Keratinocyte (primary cell): ENCODE data around the gene OVOL1. TPM values are rescaled to one million over a fixed set of nuclear protein-coding genes. Genes with fewer than 3 reads are reported as not detected.

ENCODE experiments used
- DNase-seq: peaks from one replicate; pipeline ENCODE4 v3.0.0-alpha.2; 2011; ENCODE audit warnings: low read depth, missing footprints, low spot score
- FAIRE-seq: peaks from 2 replicates; lab custom pipeline; 2011; peaks lifted over from hg19 to GRCh38; lab: Jason Lieb, UNC
- H2AFZ ChIP-seq: 2 replicates; pipeline ENCODE4 v1.6.0; 2012; ENCODE audit warnings: low read length, control low read depth, inconsistent platforms; ENCODE audit not compliant: control insufficient read depth
- H3K27ac ChIP-seq: 2 replicates; pipeline ENCODE4 v1.5.1; 2011; ENCODE audit warnings: low read length; ENCODE audit not compliant: control insufficient read depth, insufficient read depth
- H3K27me3 ChIP-seq: 3 replicates; pipeline ENCODE4 v1.6.0; 2011; ENCODE audit warnings: low read length; ENCODE audit not compliant: control insufficient read depth, insufficient read depth; ENCODE audit errors: extremely low read depth
- H3K36me3 ChIP-seq, 2 experiments: 2 replicates in 1 of 2; 3 replicates in 1 of 2; pipeline ENCODE4 v1.5.1; 2011; ENCODE audit warnings: low read length in 2 of 2, mild to moderate bottlenecking in 1 of 2; ENCODE audit not compliant: control insufficient read depth in 2 of 2, insufficient read depth in 2 of 2; ENCODE audit errors: extremely low read depth in 1 of 2
- H3K4me1 ChIP-seq: 3 replicates; pipeline ENCODE4 v1.5.1; 2011; ENCODE audit warnings: low read length; ENCODE audit not compliant: control insufficient read depth, insufficient read depth; ENCODE audit errors: extremely low read depth
- H3K4me2 ChIP-seq: 3 replicates; pipeline ENCODE4 v1.6.0; 2011; ENCODE audit warnings: low read depth, low read length; ENCODE audit not compliant: control insufficient read depth, insufficient read depth; ENCODE audit errors: extremely low read depth
- H3K4me3 ChIP-seq, 3 experiments: fragments of 200-600 bp in 1 of 3; sonication (generic) in 1 of 3; 2 replicates in 2 of 3; 3 replicates in 1 of 3; pipeline ENCODE4 v1.5.1; 2011 to 2016; ENCODE audit warnings: low read length in 3 of 3, mild to moderate bottlenecking in 3 of 3, control low read depth in 2 of 3, inconsistent platforms in 1 of 3, low read depth in 1 of 3, mixed read lengths in 1 of 3, mixed run types in 1 of 3, moderate library complexity in 1 of 3; ENCODE audit not compliant: control insufficient read depth in 2 of 3, insufficient read depth in 2 of 3; ENCODE audit errors: extremely low read depth in 1 of 3
- H3K79me2 ChIP-seq: 2 replicates; pipeline ENCODE4 v1.6.0; 2012; ENCODE audit warnings: low read length; ENCODE audit not compliant: control insufficient read depth, insufficient read depth
- H3K9ac ChIP-seq: 3 replicates; pipeline ENCODE4 v1.6.0; 2011; ENCODE audit warnings: low read length; ENCODE audit not compliant: control insufficient read depth, insufficient read depth; ENCODE audit errors: extremely low read depth
- H3K9me1 ChIP-seq: 3 replicates; pipeline ENCODE4 v1.6.0; 2011; ENCODE audit warnings: low read length; ENCODE audit not compliant: control insufficient read depth, insufficient read depth; ENCODE audit errors: extremely low read depth
- H3K9me3 ChIP-seq: 2 replicates; pipeline ENCODE4 v1.5.1; 2012; ENCODE audit warnings: low read depth, low read length; ENCODE audit not compliant: control insufficient read depth
- H4K20me1 ChIP-seq: 3 replicates; pipeline ENCODE4 v1.6.0; 2011; ENCODE audit warnings: low read length; ENCODE audit not compliant: control insufficient read depth, insufficient read depth; ENCODE audit errors: extremely low read depth
- EZH2 ChIP-seq: IDR thresholded peaks from one replicate; pipeline ENCODE4 v1.6.1; 2012; ENCODE audit warnings: inconsistent platforms, mild to moderate bottlenecking, low read length, moderate library complexity
- dilution Hi-C: fragments of 300-500 bp; cut with MboI; formaldehyde crosslinking; loops from one replicate; pipeline ENCODE4 v1.7.0; 2020; ENCODE audit warnings: low sequenced_read_pairs; ENCODE audit not compliant: extremely low pct_ligation_motif_present
- polyA plus RNA-seq, 5 experiments: library from polyadenylated mRNA; depleted of rRNA in 3 of 5; stranded (reverse) in 3 of 5; stranded (forward) in 1 of 5; unstranded in 1 of 5; fragments of >200 nt; gene quantifications; 1 replicate in 1 of 5; 2 replicates in 3 of 5; 3 replicates in 1 of 5; pipeline versions ENCODE4 v1.2.1 to v1.2.3, GENCODE V29; 2011 to 2012; ENCODE audit warnings: missing spikeins in 2 of 5, low read depth in 1 of 5, low replicate concordance in 1 of 5
- TF ChIP-seq, protein P1 (sequence below), 3 experiments: IDR thresholded peaks in 1 of 3; conservative IDR thresholded peaks in 1 of 3; optimal IDR thresholded peaks in 1 of 3; 2 replicates in 2 of 3; 3 replicates in 1 of 3; pipeline versions ENCODE3 to v1.5.1; 2011; ENCODE audit warnings: low read length in 3 of 3, mild to moderate bottlenecking in 3 of 3, moderate library complexity in 2 of 3, control low read depth in 1 of 3, inconsistent platforms in 1 of 3; ENCODE audit not compliant: insufficient read depth in 2 of 3; ENCODE audit errors: extremely low read depth in 1 of 3

The OVOL1 gene
- polyA plus RNA-seq, 1 donor (not counting 4 experiments of a cell fraction or from before 2014, with no cell fraction given): 7.5 TPM

GRCh38 chr11:65817835-65818680, 31.2 kb downstream of the OVOL1 start:
- no peak for TF ChIP-seq EZH2
- TF ChIP-seq, protein P1, sequence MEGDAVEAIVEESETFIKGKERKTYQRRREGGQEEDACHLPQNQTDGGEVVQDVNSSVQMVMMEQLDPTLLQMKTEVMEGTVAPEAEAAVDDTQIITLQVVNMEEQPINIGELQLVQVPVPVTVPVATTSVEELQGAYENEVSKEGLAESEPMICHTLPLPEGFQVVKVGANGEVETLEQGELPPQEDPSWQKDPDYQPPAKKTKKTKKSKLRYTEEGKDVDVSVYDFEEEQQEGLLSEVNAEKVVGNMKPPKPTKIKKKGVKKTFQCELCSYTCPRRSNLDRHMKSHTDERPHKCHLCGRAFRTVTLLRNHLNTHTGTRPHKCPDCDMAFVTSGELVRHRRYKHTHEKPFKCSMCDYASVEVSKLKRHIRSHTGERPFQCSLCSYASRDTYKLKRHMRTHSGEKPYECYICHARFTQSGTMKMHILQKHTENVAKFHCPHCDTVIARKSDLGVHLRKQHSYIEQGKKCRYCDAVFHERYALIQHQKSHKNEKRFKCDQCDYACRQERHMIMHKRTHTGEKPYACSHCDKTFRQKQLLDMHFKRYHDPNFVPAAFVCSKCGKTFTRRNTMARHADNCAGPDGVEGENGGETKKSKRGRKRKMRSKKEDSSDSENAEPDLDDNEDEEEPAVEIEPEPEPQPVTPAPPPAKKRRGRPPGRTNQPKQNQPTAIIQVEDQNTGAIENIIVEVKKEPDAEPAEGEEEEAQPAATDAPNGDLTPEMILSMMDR (optimal IDR thresholded peaks at IDR 0.05 in 1 of 3, IDR thresholded peaks at IDR 0.05 in 1 of 3, conservative IDR thresholded peaks at IDR 0.05 in 1 of 3; ENCODE audit: extremely low read depth in 1 of 3, insufficient read depth in 2 of 3, low read length in 3 of 3): peak; percentile 88 to 99 (median 97)
- dilution Hi-C loops: no loop called here
- Histone ChIP-seq H3K9me3 (no peaks in the 10 kb centered on the region), H3K36me3 (no peaks in the 10 kb centered on the region), H3K9ac (peak overlapping the region; percentile 75), H3K27me3 (no peaks in the 10 kb centered on the region), H3K9me1 (no peaks in the 10 kb centered on the region), H3K4me3 (peak overlapping the region; percentile 35 to 67 (median 57)), H4K20me1 (no peaks in the 10 kb centered on the region), H3K4me1 (peaks cover 12% of the 10 kb centered on the region), H3K4me2 (peak overlapping the region; percentile 70), H3K79me2 (no peaks in the 10 kb centered on the region), H2AFZ (peak overlapping the region; percentile 79), H3K27ac (peak overlapping the region; percentile 27)
- FAIRE-seq (peak; percentile 52), DNase-seq (peak; percentile 33)

DNA sequence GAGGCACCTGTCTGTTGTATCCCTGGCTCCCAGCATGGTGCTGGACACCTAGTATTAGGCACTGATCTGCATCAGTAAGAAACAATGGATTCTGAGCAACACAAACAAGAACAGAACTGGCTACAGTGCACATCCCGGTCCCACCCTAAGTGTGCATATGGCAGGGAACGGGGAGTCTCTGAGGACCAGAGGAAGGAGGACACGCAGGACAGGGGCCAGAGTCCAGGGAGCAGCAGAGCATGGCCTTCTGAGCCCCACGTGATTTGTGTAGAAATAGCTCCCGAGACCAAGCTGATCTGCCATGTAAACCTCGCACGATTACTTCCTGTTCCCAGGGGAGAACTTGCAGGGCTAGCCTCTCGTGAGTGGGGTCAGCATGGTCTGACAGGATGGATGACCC, 34.2 kb downstream of the OVOL1 start:
- no peaks in the 10 kb centered on the region for H3K36me3 ChIP-seq
- H3K27me3 ChIP-seq: no peaks in the 10 kb centered on the region
- no peaks in the 10 kb centered on the region for H3K9me1 ChIP-seq
- FAIRE-seq (no peak), DNase-seq (no peak)
- H3K4me3 ChIP-seq: no peak overlapping the region
- no peaks in the 10 kb centered on the region for H3K9me3 ChIP-seq
- no peaks in the 10 kb centered on the region for H4K20me1 ChIP-seq
- H2AFZ ChIP-seq: no peak overlapping the region
- H3K4me2 ChIP-seq: no peak overlapping the region
- H3K9ac ChIP-seq: no peak overlapping the region
- H3K4me1 ChIP-seq: no peaks in the 10 kb centered on the region
- H3K27ac ChIP-seq: no peak overlapping the region
- TF ChIP-seq, protein P1 (optimal IDR thresholded peaks at IDR 0.05 in 1 of 3, IDR thresholded peaks at IDR 0.05 in 1 of 3, conservative IDR thresholded peaks at IDR 0.05 in 1 of 3; ENCODE audit: extremely low read depth in 1 of 3, insufficient read depth in 2 of 3, low read length in 3 of 3): no peak
- TF ChIP-seq EZH2: no peak
- dilution Hi-C loops: no loop called here
- H3K79me2 ChIP-seq: no peaks in the 10 kb centered on the region
